LNCaP clone FGC (cell line): Measurements from ENCODE around the gene CCDC110.

ENCODE experiments used
- DNase-seq: peaks from one replicate; pipeline ENCODE4 v3.0.0-alpha.2; 2011; ENCODE audit warnings: low read depth
- H3K4me3 ChIP-seq: 2 replicates; pipeline ENCODE4 v1.5.1; 2011; ENCODE audit warnings: mild to moderate bottlenecking, low read depth, low read length, control low read depth
- CTCF ChIP-seq: IDR thresholded peaks from 2 replicates; pipeline ENCODE4 v1.5.1; 2012; ENCODE audit warnings: mild to moderate bottlenecking; ENCODE audit not compliant: control insufficient read depth, insufficient read depth; ENCODE audit errors: extremely low read depth

The CCDC110 gene

GRCh38 chr4:185471235-185472102, at the start of gene CCDC110:
Gene CCDC110 (minus strand): TSS chr4:185471733. CDS start chr4:185471683, 50 bp downstream.
- TF ChIP-seq CTCF, result peak; percentile 75
- DNase-seq, result peak; percentile 69
- peak within 1 kb of the TSS; percentile 63 for H3K4me3 ChIP-seq

GRCh38 chr4:185520119-185520518, 48.6 kb upstream of the CCDC110 start:
- no peak for TF ChIP-seq CTCF

GRCh38 chr4:185518494-185518893, 47.0 kb upstream of the CCDC110 start:
- no peak for DNase-seq
- no peak for TF ChIP-seq CTCF
- H3K4me3 ChIP-seq, result no peak overlapping the region

More at GRCh38 chr4:185520119-185520518, 48.6 kb upstream of the CCDC110 start:
- no peak for DNase-seq
- H3K4me3 ChIP-seq, result no peak overlapping the region

- DNase-seq, result no peak
- TF ChIP-seq CTCF, result no peak
- H3K4me3 ChIP-seq, result no peak overlapping the region
Measured at GRCh38 chr4:185518069-185518468, 46.5 kb upstream of the CCDC110 start.

- no peak overlapping the region for H3K4me3 ChIP-seq
- TF ChIP-seq CTCF, result no peak
- no peak for DNase-seq
Measured at GRCh38 chr4:185515248-185515647, 43.7 kb upstream of the CCDC110 start.

GRCh38 chr4:185514182-185514697, 42.7 kb upstream of the CCDC110 start:
- no peak for TF ChIP-seq CTCF
- no peak for DNase-seq
- peak overlapping the region; percentile 13; the same call in 1 of the 2 replicates for H3K4me3 ChIP-seq
